DMS114 treated with DMSO at 0.1 percent for 48 hours (cell line): ENCODE data around the gene PRRX2.

Experiments
- DNase-seq: peaks from one replicate; lab custom pipeline; 2025; ENCODE audit not compliant: unreplicated experiment; lab: John Stamatoyannopoulos, UW

The PRRX2 gene

GRCh38 chr9:129702589-129703520 is 37.4 kb downstream of the PRRX2 start:
- DNase-seq, result no peak

DNA sequence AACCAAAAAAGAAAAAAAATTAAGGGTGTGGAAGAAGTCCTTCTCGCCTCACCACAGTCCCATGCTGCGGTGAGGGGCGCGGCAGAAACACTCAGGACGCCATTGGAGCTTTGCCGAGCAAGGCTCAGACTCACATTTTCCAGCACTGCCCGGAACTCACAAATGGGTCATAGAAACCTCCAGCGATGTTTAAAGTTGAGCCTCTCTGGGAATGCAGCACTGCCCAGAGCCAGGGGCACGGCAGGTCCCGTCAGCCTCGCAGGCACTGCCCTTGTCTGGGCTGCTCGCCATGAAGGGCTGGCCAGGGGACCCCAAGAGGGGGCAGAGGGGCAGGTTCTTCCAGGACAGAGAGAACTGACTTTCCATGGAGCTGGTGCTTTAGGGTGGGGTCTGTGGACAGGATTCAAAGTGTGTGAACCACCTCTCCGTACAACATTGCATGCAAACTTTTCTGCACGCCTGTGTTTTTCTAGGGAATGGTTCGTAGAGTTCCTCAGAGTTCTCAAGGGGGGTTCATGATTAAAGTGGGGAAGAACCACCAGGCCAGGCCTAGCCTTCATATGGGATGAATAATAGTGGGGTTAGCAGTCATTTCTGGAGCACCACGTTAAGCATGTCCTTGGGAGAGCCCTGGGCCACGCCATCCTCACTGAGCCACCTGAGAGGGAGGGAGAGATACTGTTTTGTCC is 38.4 kb downstream of the PRRX2 start:
- DNase-seq, result no peak

DNA sequence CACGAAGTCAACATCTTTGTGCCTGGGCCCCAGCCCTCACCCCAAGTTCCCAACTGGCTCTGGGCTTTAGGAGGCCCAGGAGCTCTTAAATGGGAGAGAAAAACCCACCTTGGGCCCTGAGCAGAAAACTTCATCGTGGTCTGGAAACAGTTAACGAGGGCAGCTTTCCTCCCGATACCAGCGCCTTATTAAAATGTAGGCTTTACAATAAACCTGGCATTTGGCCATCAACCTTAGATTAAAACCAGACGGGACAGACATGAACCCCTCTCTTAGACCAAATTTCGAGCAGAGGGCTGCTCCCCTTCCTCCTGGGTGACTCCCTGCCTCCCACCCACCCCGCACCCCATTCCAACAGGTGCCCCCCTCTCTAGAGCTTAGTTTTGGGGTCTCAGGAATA is 39.4 kb downstream of the PRRX2 start:
- DNase-seq, result no peak

- DNase-seq, result no peak
Observed at GRCh38 chr9:129708793-129709192, 43.3 kb downstream of the PRRX2 start.

GRCh38 chr9:129709438-129710168 is 44.2 kb downstream of the PRRX2 start:
- no peak for DNase-seq

DNA sequence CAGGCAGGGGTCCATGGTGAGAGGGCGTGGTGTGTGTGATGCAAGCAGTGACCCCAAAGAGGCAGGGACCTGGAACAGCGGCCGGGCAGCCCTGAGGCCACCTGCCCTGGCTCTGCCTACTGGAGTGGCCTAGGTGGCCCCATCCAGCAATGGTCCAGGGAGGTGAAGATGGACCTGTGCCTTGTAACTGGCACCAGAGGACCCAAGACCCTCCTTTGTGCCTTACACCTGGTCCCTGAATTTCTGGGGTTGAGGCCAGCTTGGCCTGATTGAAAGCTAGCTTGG is 44.7 kb downstream of the PRRX2 start:
- no peak for DNase-seq

DNA sequence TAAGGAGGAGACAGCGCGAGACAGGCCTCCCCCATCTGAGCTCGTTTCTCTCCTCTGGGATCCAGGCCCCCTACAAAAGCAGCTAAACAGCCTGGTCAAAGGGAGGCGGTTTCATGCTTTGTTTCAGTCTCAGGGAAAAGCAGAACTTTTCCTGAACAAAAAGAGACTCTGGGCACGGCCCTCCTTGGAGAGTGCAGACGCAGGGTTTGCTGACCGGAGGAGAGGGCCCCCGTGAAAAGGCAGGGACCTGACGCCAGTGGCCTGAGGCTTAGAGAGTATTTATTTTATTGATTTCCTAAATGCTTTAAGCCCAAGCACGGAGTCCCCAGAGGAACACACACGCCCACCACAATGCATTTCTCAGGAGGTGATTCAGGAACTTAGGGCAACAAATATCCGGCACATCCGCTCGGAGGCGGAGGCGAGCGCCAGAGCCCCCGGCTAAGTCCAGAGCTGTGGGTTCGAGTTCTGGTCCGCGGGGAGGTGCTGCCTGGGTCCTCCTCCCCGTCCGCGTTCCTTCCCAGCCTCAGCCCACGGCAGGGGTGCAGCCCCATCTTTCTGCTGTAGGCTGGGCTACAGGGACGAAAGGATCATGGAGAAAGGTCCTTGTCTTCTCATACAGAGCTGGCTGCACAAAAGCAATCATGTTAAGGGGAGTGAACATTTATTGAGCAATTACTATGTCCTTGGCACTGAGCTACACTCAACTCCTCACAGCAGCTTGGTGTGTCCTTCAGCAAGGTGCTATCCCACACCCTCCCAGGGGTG is 47.4 kb downstream of the PRRX2 start:
- DNase-seq, result no peak

GRCh38 chr9:129713402-129713679 is 47.9 kb downstream of the PRRX2 start:
- DNase-seq, result no peak

- no peak for DNase-seq
Observed at GRCh38 chr9:129714511-129715061, 49.1 kb downstream of the PRRX2 start.

GRCh38 chr9:129716091-129716490 is 50.6 kb downstream of the PRRX2 start:
- no peak for DNase-seq

GRCh38 chr9:129717991-129718390 is 52.5 kb downstream of the PRRX2 start:
- no peak for DNase-seq

DNA sequence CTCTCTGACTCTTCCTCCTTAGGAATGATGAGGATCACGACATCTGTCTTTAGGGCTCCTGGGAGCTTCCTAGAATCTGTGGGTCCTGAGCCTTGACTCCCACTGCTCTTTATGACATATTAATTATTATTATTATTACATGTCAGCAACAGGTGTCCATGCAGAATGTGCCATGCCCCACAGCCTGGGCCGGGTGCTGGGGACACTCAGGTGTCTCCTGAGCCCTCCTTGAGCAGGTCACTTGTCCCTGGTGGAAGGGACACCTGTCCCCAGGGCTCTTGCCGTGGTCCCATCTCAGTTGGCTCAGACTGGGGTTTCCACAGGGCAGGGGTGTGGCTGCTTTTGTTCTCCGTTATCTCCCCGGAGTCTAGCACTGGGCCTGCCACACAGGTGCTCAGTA is 53.2 kb downstream of the PRRX2 start:
- no peak for DNase-seq

- no peak for DNase-seq
Observed at GRCh38 chr9:129719135-129719534, 53.7 kb downstream of the PRRX2 start.

GRCh38 chr9:129720181-129720864 is 54.9 kb downstream of the PRRX2 start:
- DNase-seq, result no peak

DNA sequence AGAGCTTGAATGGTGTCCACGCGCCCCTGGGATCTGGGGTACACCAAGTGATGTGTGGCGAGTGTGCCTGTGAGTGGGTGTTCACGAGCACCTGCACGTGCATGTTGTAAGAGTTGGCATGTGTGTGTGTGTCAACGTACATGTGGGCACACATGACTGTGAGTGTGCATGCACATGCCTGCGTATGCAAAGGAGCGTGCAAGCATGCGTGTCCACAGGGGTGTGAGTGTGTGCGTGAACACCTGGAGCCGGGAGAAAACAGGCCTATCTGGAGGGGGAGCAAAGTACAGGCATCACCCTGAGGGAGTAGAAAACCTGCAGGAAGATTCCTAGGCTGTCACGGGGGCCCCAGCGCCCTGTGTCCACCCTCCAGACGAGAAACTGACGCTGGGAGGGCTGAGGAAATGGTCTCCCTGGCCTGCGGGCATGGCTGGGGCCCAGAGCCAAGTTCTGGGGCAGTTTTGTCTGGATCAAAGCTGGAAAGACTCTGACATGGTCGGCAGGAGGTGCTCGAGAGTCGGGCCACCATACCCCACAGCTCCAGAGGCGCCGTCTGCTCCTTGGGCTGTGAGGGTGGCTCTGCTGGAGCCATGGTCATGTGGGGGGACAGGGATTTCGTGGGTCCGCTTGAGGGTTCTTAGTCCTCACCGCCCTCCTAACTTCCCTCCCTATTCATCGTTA is 55.6 kb downstream of the PRRX2 start:
- DNase-seq, result no peak

DNA sequence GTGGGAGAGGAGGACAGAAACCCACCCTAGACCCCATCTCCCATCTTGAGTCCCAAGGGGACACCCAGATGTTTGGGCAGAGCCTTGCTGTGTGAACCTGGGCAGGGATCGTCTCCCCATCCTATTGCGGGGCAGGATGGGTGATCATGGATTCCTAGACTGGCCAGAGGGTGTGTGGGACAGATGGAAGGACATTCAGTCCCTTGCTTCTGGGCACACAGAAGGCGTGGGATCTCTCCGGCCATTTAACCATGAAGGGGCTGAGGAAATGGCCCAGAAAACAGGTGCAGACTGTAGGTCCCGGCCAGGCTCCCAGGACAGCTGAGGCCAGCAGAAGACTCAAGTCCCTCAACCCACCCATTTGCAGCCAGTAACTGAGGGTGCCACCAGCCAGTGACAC is 57.5 kb downstream of the PRRX2 start:
- DNase-seq, result no peak

DNA sequence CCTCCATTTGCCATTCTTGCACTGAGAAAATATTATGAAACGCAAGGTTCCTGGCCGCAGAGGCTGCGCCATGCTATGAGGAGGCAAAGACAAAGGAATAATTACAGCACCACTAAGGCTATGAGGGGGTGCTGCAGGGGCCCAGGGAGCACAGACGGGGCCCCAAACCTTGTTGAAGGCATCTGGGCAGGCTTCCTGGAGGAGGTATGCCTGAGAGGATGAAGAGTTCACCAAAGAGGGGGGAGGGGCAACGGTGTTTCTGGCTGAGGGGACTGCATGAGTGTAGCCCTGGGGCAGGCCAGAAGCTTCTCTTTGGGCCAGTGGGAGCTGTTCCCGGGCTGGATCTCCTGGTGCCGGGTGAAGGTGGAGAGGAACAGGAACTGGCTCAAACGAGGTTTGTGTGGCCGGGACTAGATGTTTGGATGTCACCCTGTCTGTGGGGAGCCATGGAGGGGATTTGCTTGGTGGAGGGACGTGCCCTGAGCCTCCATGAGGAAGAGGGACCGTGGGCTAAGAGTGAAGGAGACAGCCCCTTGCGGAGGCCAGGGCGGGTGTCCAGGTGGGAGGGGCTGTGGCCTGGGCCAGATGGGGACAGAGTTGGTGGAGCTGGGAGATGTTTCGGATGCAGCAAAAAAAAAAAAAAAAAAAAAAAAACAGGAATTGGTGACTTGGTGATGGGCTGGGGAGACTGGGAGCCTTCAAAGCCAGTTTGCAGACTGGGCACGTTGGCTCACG is 59.2 kb downstream of the PRRX2 start:
- no peak for DNase-seq

- DNase-seq, result no peak
Observed at GRCh38 chr9:129725795-129726251, 60.4 kb downstream of the PRRX2 start.
